Measurements from ENCODE around the gene SAMD10. TPM values are rescaled to one million over a fixed set of nuclear protein-coding genes. Genes with fewer than 3 reads are reported as not detected.
A peak's percentile ranks its signal among the peaks of the same experiment; 100 is the strongest.
"Not testable (repeated sequence)": the region's sequence is repeated elsewhere in the genome, so short reads cannot be mapped to it uniquely, and the experiment has no call there.

Gene SAMD10
- total RNA-seq, 4 donors from 2014 or later, result 0.48 to 1.2 (median 0.84) TPM; not detected in 1

GRCh38 chr20:63977739-63978276 is 1.6 kb downstream of the SAMD10 start:
- no peak for DNase-seq (ENCODE audit: low spot score)
- TF ChIP-seq, protein P1, sequence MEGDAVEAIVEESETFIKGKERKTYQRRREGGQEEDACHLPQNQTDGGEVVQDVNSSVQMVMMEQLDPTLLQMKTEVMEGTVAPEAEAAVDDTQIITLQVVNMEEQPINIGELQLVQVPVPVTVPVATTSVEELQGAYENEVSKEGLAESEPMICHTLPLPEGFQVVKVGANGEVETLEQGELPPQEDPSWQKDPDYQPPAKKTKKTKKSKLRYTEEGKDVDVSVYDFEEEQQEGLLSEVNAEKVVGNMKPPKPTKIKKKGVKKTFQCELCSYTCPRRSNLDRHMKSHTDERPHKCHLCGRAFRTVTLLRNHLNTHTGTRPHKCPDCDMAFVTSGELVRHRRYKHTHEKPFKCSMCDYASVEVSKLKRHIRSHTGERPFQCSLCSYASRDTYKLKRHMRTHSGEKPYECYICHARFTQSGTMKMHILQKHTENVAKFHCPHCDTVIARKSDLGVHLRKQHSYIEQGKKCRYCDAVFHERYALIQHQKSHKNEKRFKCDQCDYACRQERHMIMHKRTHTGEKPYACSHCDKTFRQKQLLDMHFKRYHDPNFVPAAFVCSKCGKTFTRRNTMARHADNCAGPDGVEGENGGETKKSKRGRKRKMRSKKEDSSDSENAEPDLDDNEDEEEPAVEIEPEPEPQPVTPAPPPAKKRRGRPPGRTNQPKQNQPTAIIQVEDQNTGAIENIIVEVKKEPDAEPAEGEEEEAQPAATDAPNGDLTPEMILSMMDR (IDR thresholded peaks at IDR 0.05), result no peak
- ATAC-seq (ENCODE audit: low FRiP score), result no peak

- DNase-seq (ENCODE audit: low spot score) (no peak), ATAC-seq (ENCODE audit: low FRiP score) (no peak)
- TF ChIP-seq, protein P1 (IDR thresholded peaks at IDR 0.05), result no peak
These were observed 2.3 kb downstream of the SAMD10 start for GRCh38 chr20:63976980-63977738.

DNA sequence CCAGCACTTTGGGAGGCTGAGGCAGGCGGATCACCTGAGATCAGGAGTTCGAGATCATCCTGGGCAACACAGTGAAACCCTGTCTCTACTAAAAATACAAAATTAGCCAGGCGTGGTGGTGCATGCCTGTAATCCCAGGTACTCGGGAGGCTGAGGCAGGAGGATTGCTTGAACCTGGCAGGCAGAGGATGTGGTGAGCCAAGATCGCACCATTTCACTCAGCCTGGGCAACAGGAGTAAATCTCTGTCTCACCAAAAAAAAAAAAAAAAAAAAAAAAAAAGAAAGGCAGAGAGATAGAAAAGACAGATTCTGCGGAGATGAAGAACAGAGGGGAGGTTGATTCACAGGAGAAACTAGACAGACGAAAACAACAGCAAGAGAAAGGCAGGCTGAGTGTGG is 2.9 kb downstream of the SAMD10 start:
- not testable (repeated sequence) for DNase-seq (ENCODE audit: low spot score); ATAC-seq (ENCODE audit: low FRiP score)

DNA sequence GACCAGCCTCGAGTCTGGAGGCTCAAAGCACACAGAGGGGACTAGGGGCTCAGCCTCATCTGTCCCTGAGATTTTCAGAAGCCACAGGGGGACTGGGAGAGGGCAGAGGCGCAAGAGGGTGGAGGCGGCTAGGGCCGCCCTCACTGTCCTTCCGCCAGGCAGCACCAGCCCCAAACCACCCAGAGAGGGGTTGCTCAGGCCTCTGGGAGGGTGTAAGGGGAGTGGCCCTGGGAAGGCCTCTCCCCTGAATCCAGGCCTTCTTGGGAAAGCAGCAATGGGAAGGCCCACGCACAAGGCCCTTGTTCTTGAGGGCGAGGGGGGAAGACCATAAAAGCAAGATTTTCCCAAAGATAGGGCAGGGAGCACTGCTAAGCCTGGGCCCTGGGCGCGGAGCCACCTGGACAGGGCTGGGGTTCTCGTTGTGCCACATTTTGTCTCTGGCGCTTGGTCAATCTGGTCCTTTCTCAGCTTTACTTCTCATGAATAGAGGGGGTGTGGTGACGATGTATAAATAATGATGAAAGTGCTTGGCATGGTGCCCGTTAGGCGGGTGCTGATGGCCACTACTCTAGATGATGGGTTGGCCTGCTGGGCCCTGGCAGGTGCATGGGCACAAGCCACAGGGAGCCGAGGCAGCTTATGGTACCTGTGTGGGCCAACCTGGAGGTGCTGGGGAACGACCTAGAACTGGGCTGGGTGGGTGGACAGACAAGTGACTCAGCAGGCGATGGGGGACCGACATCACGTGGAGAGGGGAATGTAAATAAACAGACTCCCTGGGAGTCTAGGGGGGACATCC is 4.8 kb downstream of the SAMD10 start:
- ATAC-seq (ENCODE audit: low FRiP score) (no peak), DNase-seq (ENCODE audit: low spot score) (no peak)
- TF ChIP-seq, protein P1 (IDR thresholded peaks at IDR 0.05), result no peak

DNA sequence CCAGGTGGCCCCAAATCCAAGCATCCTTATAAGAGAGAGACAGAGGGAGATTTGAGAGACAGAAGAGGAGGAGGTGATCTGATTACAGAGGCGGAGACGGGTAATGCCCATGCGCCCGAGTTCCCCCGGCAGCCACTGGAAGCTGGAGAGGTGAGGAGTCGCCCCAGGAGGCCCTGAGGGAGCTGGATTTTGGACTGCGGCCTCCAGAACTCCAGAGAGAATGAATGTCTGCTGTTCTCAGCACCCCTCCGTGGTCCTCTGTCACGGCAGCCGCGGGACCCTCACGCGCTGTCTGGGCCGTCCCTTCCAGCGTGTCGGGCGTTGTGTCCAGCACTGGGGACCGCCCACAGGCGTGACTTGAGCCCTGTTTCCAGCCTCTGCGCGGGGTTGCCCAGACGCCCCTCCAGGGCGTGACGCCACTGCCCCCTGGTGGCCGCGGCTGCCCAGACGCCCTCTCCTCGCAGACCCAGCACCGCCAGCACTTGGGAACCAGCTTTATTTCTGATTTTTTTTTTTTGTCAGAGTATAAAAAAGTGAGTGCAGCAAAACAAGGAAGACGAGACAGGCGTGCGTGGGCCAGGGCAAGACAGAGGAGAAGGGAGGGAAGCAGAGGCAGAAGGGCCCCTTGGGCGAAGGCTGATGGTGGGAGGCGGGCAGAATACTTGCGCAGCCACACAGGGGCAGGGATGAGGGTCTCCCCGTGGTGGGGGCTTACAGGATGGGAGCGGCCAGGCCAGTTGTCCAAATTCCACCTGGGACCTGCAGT is 5.6 kb downstream of the SAMD10 start:
- TF ChIP-seq, protein P1 (IDR thresholded peaks at IDR 0.05), result peak in 2 of 3 donors; percentile 53 to 94
- DNase-seq (ENCODE audit: low spot score), result peak; percentile 75
- peak; percentile 72 for ATAC-seq (ENCODE audit: low FRiP score)

DNA sequence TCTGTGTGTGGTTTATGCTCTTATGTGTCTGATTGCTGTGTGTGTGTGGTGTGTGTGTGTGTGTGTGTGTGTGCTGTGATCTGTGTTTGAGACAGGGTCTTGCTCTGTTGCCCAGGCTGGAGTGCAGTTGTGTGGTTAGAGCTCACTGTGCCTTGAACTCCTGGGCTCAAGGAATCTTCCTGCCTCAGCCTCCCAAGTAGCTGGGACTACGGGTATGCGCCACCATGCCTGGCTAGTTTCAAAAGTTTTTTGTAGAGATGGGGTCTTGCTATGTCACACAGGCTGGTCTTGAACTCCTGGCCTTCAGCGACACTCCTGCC is 6.3 kb downstream of the SAMD10 start:
- DNase-seq (ENCODE audit: low spot score), result no peak
- TF ChIP-seq, protein P1 (IDR thresholded peaks at IDR 0.05), result no peak
- no peak for ATAC-seq (ENCODE audit: low FRiP score)

All from omental fat pad (tissue), 4 donors.